Liver (tissue), 9 donors: ENCODE measurements around the gene PTGES. TPM values are rescaled to one million over a fixed set of nuclear protein-coding genes. Genes with fewer than 3 reads are reported as not detected.

Experiments used
- DNase-seq: peaks from one replicate; pipeline ENCODE4 v3.0.0-alpha.2; 2017; ENCODE audit warnings: low spot score
- H3K27ac ChIP-seq, 2 donors: one replicate each; pipeline ENCODE4 v1.7.0; 2013; ENCODE audit warnings: inconsistent platforms in 2 of 2, low read length in 2 of 2, control low read depth in 1 of 2, low read depth in 1 of 2, mild to moderate bottlenecking in 1 of 2
- H3K27me3 ChIP-seq, 4 donors: one replicate each; pipeline versions ENCODE4 v1.6.1 to v1.7.0; 2013; ENCODE audit warnings: low read length in 3 of 4, inconsistent platforms in 1 of 4, mild to moderate bottlenecking in 1 of 4, moderate library complexity in 1 of 4; ENCODE audit not compliant: control insufficient read depth in 4 of 4, insufficient read depth in 4 of 4
- H3K36me3 ChIP-seq, 4 donors: one replicate each; pipeline versions ENCODE4 v1.6.1 to v1.7.0; 2013; ENCODE audit warnings: low read length in 3 of 4, mild to moderate bottlenecking in 3 of 4, low read depth in 1 of 4, moderate library complexity in 1 of 4; ENCODE audit not compliant: control insufficient read depth in 4 of 4, insufficient read depth in 3 of 4
- H3K4me1 ChIP-seq, 4 donors: one replicate each; pipeline versions ENCODE4 v1.6.1 to v1.7.0; 2013; ENCODE audit warnings: low read length in 3 of 4, mild to moderate bottlenecking in 3 of 4, moderate library complexity in 1 of 4; ENCODE audit not compliant: control insufficient read depth in 4 of 4, insufficient read depth in 4 of 4
- H3K4me3 ChIP-seq, 3 donors: one replicate each; pipeline versions ENCODE4 v1.6.1 to v1.7.0; 2013; ENCODE audit warnings: low read length in 3 of 3, control low read depth in 1 of 3, low read depth in 1 of 3, mild to moderate bottlenecking in 1 of 3
- H3K9ac ChIP-seq, 2 donors: one replicate each; pipeline ENCODE4 v1.7.0; 2013; ENCODE audit warnings: low read length in 2 of 2, mild to moderate bottlenecking in 2 of 2, moderate library complexity in 2 of 2, control low read depth in 1 of 2, low read depth in 1 of 2
- H3K9me3 ChIP-seq, 4 donors: one replicate each; pipeline versions ENCODE4 v1.6.1 to v1.7.0; 2013; ENCODE audit warnings: low read length in 3 of 4; ENCODE audit not compliant: control insufficient read depth in 4 of 4
- ATF3 ChIP-seq: IDR thresholded peaks from 2 replicates; pipeline ENCODE4 v1.6.1; 2016; ENCODE audit warnings: antibody characterized with exemption
- EGR1 ChIP-seq, 2 donors: IDR thresholded peaks; 2 replicates each; pipeline ENCODE4 v1.6.1; 2016 to 2018; ENCODE audit warnings: antibody characterized with exemption in 2 of 2, low read depth in 2 of 2
- FOXA1 ChIP-seq: IDR thresholded peaks from 2 replicates; pipeline ENCODE4 v1.6.1; 2016; ENCODE audit warnings: antibody characterized with exemption
- FOXA2 ChIP-seq: IDR thresholded peaks from 2 replicates; pipeline ENCODE4 v1.6.1; 2016; ENCODE audit warnings: antibody characterized with exemption
- GABPA ChIP-seq, 2 donors: IDR thresholded peaks in 1 of 2; conservative IDR thresholded peaks in 1 of 2; 2 replicates each; pipeline ENCODE4 v1.6.1; 2016; ENCODE audit warnings: antibody characterized with exemption in 2 of 2, mild to moderate bottlenecking in 1 of 2, moderate library complexity in 1 of 2
- HNF4A ChIP-seq, 2 donors: conservative IDR thresholded peaks; 2 replicates each; pipeline ENCODE4 v1.6.1; 2016; ENCODE audit warnings: antibody characterized with exemption in 2 of 2, mild to moderate bottlenecking in 2 of 2
- HNF4G ChIP-seq: IDR thresholded peaks from 2 replicates; pipeline ENCODE4 v1.6.1; 2016; ENCODE audit warnings: antibody characterized with exemption
- JUND ChIP-seq, 2 donors: IDR thresholded peaks; 2 replicates each; pipeline ENCODE4 v1.6.1; 2016; ENCODE audit warnings: antibody characterized with exemption in 2 of 2
- NR2F2 ChIP-seq: IDR thresholded peaks from 2 replicates; pipeline ENCODE4 v1.6.1; 2016; ENCODE audit warnings: antibody characterized with exemption
- RAD21 ChIP-seq, 2 donors: IDR thresholded peaks; 2 replicates each; pipeline ENCODE4 v1.6.1; 2016; ENCODE audit warnings: antibody characterized with exemption in 2 of 2, mild to moderate bottlenecking in 2 of 2
- REST ChIP-seq: IDR thresholded peaks from 2 replicates; pipeline ENCODE4 v1.6.1; 2016; ENCODE audit warnings: antibody characterized with exemption, mild to moderate bottlenecking
- RXRA ChIP-seq, 2 donors: IDR thresholded peaks; 2 replicates each; pipeline ENCODE4 v1.6.1; 2017 to 2018; ENCODE audit warnings: antibody characterized with exemption in 2 of 2, mild to moderate bottlenecking in 1 of 2
- SP1 ChIP-seq: IDR thresholded peaks from 2 replicates; pipeline ENCODE4 v1.6.1; 2018; ENCODE audit warnings: antibody characterized with exemption, mild to moderate bottlenecking
- TAF1 ChIP-seq: conservative IDR thresholded peaks from 2 replicates; pipeline ENCODE4 v1.6.1; 2016; ENCODE audit warnings: antibody characterized with exemption, mild to moderate bottlenecking
- YY1 ChIP-seq: IDR thresholded peaks from 2 replicates; pipeline ENCODE4 v1.6.1; 2016; ENCODE audit warnings: antibody characterized with exemption, mild to moderate bottlenecking
- ZBTB33 ChIP-seq: IDR thresholded peaks from 2 replicates; pipeline ENCODE4 v1.6.1; 2016; ENCODE audit warnings: antibody characterized with exemption
- whole genome bisulfite sequencing: extraction: QIAGEN DNeasy Blood & Tissue Kit; methylation state at CpG from one replicate; pipeline ENCODE4 v1.1.7; 2013; 5-methylcytosine and 5-hydroxymethylcytosine counted together
- polyA plus RNA-seq, 2 donors: library from polyadenylated mRNA; stranded (reverse) in 1 of 2; unstranded in 1 of 2; fragments of 200-250 nt in 1 of 2; fragments of >200 nt in 1 of 2; fragmentation: Nextera tagmentation in 1 of 2; extraction: Ambion mirVana in 1 of 2; gene quantifications; one replicate each; pipeline versions ENCODE4 v1.2.1 to v1.2.3, GENCODE V29; 2013 to 2015
- total RNA-seq, 2 donors: library from RNA; depleted of rRNA; stranded (reverse); fragments of >200 nt; gene quantifications; one replicate each; pipeline ENCODE4 v1.2.3, GENCODE V29; 2014
- TF ChIP-seq, protein P1 (sequence below): IDR thresholded peaks from 2 replicates; pipeline ENCODE4 v1.6.1; 2016; ENCODE audit warnings: antibody characterized with exemption
- TF ChIP-seq, protein P2 (sequence below): fragments of 150-350 bp; IDR thresholded peaks from 2 replicates; pipeline ENCODE4 v1.5.1; 2017; ENCODE audit warnings: improper control_type of control experiment, low read depth, low read length; ENCODE audit not compliant: missing input control
- donor health status: healthy.
- donor health status: healthy.
- donor health status: healthy.
- donor health status: healthy.
- donor health status: healthy.

Gene PTGES
- total and polyA plus RNA-seq, 4 donors, result 0.07 to 0.47 (median 0.17) TPM; not detected in 1

DNA sequence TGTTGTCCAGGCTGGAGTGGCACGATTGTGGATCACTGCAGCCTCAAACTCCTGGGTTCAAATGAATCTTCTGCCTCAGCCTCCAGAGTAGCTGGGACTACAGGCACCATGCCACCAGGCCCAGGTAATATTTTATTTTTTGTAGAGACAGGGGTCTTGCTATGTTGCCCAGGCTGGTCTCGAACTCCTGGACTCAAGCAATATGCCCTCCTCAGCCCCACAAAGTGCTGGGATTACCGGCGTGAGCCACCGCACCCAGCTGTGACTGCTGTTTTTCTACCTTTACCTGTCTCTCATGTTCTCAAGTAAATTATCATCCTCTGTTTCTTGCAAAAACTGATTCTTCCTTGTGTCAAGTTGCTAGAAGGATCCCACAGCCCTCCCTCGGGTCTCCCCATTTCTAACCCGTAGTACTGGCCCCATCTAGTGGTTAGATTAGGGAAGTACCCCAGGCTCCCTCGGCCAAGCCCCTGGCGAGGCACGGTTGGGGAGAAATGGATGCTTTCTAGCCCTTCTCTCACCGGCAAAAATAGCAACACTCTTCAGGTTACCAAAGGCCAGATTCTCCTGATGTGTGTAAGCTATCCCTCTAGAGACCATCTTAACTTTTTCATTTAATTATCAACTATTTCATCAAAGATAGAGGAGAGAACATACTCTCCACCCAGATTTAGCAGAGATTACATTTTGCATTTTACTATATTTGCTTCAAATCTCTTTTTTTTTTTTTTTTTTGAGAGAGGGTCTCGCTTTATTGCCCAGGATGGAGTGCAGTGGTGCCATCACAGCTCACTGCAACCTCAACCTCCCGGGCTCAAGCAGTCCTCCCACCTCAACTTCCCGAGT lies 30.9 kb upstream of the PTGES start:
- Histone ChIP-seq H3K9ac (no peak overlapping the region), H3K4me1 (no peaks in the 10 kb centered on the region), H3K27me3 (no peaks in the 10 kb centered on the region), H3K4me3 (no peak overlapping the region), H3K9me3 (no peaks in the 10 kb centered on the region), H3K27ac (no peak overlapping the region), H3K36me3 (no peaks in the 10 kb centered on the region)
- TF ChIP-seq YY1 (no peak), SP1 (no peak), ATF3 (no peak), JUND (IDR thresholded peaks at IDR 0.05) (no peak), FOXA1 (no peak), HNF4G (no peak), TAF1 (no peak), NR2F2 (no peak), RXRA (IDR thresholded peaks at IDR 0.05) (no peak), EGR1 (IDR thresholded peaks at IDR 0.05; ENCODE audit: low read depth in 2 of 2) (no peak), REST (no peak), GABPA (IDR thresholded peaks at IDR 0.05 in 1 of 2, conservative IDR thresholded peaks at IDR 0.05 in 1 of 2) (peak in 1 of 2 donors; percentile 16), RAD21 (IDR thresholded peaks at IDR 0.05) (peak; percentile 94 to 97), FOXA2 (no peak), ZBTB33 (no peak), HNF4A (conservative IDR thresholded peaks at IDR 0.05) (no peak)
- TF ChIP-seq, protein P1, sequence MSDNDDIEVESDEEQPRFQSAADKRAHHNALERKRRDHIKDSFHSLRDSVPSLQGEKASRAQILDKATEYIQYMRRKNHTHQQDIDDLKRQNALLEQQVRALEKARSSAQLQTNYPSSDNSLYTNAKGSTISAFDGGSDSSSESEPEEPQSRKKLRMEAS, result no peak
- TF ChIP-seq, protein P2, sequence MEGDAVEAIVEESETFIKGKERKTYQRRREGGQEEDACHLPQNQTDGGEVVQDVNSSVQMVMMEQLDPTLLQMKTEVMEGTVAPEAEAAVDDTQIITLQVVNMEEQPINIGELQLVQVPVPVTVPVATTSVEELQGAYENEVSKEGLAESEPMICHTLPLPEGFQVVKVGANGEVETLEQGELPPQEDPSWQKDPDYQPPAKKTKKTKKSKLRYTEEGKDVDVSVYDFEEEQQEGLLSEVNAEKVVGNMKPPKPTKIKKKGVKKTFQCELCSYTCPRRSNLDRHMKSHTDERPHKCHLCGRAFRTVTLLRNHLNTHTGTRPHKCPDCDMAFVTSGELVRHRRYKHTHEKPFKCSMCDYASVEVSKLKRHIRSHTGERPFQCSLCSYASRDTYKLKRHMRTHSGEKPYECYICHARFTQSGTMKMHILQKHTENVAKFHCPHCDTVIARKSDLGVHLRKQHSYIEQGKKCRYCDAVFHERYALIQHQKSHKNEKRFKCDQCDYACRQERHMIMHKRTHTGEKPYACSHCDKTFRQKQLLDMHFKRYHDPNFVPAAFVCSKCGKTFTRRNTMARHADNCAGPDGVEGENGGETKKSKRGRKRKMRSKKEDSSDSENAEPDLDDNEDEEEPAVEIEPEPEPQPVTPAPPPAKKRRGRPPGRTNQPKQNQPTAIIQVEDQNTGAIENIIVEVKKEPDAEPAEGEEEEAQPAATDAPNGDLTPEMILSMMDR, result peak; percentile 94
- WGBS, result 33% methylated on average over 14 of the region's 14 CpGs
- peak; percentile 77 for DNase-seq
